SK-N-SH (cell line): ENCODE results near the gene SLC12A7.

Experiments
- CHD2 ChIP-seq: fragments of 150-350 bp; IDR thresholded peaks from 2 replicates; pipeline ENCODE4 v1.6.1; 2018; ENCODE audit warnings: low read length; ENCODE audit not compliant: partially characterized antibody
- EZH2phosphoT487 ChIP-seq: fragments of 200-600 bp; sonication (generic); IDR thresholded peaks from 2 replicates; pipeline ENCODE4 v1.6.1; 2017; ENCODE audit warnings: low read depth, mixed run types, mild to moderate bottlenecking, antibody characterized with exemption, moderate library complexity, borderline replicate concordance
- JUND ChIP-seq: IDR thresholded peaks from 2 replicates; pipeline ENCODE4 v1.4.0; 2012
- YY1 ChIP-seq: IDR thresholded peaks from 2 replicates; pipeline ENCODE4 v1.4.0; 2012; ENCODE audit warnings: low read depth, mild to moderate bottlenecking

GRCh38 chr5:1088031-1088430 is 23.8 kb downstream of the SLC12A7 start:
- no peak for TF ChIP-seq CHD2
- TF ChIP-seq EZH2phosphoT487, result no peak
- TF ChIP-seq JUND, result no peak
- no peak for TF ChIP-seq YY1
